GM21825 (cell line): Measurements from ENCODE around the gene ANKRD39.

Experiments used
- ATAC-seq: cut with Tn5 transposase; IDR thresholded peaks from one replicate; pipeline ENCODE4 v1.9.1; 2021; ENCODE audit warnings: mild to moderate bottlenecking, moderate library complexity; ENCODE audit not compliant: unreplicated experiment

The ANKRD39 gene

GRCh38 chr2:96888072-96889011 lies 30.5 kb upstream of the ANKRD39 start:
- no peak for ATAC-seq

GRCh38 chr2:96887493-96888012 lies 29.7 kb upstream of the ANKRD39 start:
- no peak for ATAC-seq

- ATAC-seq: no peak
Observed at GRCh38 chr2:96885432-96886347, 27.9 kb upstream of the ANKRD39 start.

GRCh38 chr2:96884299-96885094 lies 26.7 kb upstream of the ANKRD39 start:
- ATAC-seq: no peak

- no peak for ATAC-seq
Observed at GRCh38 chr2:96883306-96883705, 25.5 kb upstream of the ANKRD39 start.

- ATAC-seq: no peak
Observed at GRCh38 chr2:96882906-96883305, 25.1 kb upstream of the ANKRD39 start.

GRCh38 chr2:96882230-96882629 lies 24.4 kb upstream of the ANKRD39 start:
- ATAC-seq: no peak

GRCh38 chr2:96881349-96882195 lies 23.8 kb upstream of the ANKRD39 start:
- ATAC-seq: no peak

- ATAC-seq: no peak
Observed at GRCh38 chr2:96880891-96881273, 23.1 kb upstream of the ANKRD39 start.

GRCh38 chr2:96879545-96880040 lies 21.8 kb upstream of the ANKRD39 start:
- ATAC-seq: no peak

GRCh38 chr2:96878796-96879544 lies 21.2 kb upstream of the ANKRD39 start:
- no peak for ATAC-seq

GRCh38 chr2:96878171-96878570 lies 20.4 kb upstream of the ANKRD39 start:
- no peak for ATAC-seq

- no peak for ATAC-seq
Observed at GRCh38 chr2:96877631-96878092, 19.8 kb upstream of the ANKRD39 start.

- ATAC-seq: no peak
Observed at GRCh38 chr2:96877042-96877451, 19.2 kb upstream of the ANKRD39 start.

- no peak for ATAC-seq
Observed at GRCh38 chr2:96876269-96877041, 18.6 kb upstream of the ANKRD39 start.

GRCh38 chr2:96875498-96876268 lies 17.9 kb upstream of the ANKRD39 start:
- no peak for ATAC-seq

- ATAC-seq: peak; percentile 49
Observed at GRCh38 chr2:96874198-96874831, 16.5 kb upstream of the ANKRD39 start.
